TTC549 (cell line): ENCODE data around the gene S100PBP.
"Not testable (repeated sequence)": the region's sequence is repeated elsewhere in the genome, so short reads cannot be mapped to it uniquely, and the experiment has no call there.

ENCODE experiments used
- FAIRE-seq: peaks from 2 replicates; lab custom pipeline; 2012; peaks lifted over from hg19 to GRCh38; lab: Jason Lieb, UNC

S100PBP gene

DNA sequence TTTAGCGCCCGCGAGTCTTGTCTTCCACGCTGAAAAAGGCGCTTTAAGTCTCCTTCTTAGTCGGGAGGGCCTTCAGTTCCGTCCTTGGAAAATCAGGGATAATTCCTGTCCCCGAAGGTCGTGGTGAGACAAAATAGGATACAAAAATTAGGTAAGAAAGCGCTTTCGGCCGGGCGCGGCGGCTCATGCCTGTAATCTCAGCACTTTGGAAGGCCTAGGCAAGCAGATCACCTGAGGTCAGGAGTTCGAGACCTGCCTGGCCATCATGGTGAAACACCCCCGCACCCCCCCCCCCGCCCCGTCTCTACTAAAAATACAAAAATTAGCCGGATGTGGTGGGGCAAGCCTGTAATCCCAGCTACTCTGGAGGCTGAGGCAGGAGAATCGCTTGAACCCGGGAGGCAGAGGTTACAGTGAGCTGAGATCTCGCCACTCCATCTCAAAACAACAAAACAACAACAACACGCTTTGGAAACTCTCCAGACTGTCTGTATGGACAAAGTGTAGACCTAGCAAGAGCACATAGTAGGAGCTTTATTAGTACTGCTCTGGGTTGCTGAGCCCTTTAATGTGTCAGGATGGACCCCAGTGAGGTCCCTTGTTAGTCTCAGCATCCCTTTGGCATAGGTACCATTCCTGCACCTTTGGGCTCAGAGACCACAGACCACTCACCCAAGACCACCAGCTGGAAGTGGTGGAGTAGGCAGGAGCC is 84.5 kb downstream of the S100PBP start:
- FAIRE-seq: no peak

- FAIRE-seq: no peak
These were observed 85.1 kb downstream of the S100PBP start for GRCh38 chr1:32902535-32902920.

DNA sequence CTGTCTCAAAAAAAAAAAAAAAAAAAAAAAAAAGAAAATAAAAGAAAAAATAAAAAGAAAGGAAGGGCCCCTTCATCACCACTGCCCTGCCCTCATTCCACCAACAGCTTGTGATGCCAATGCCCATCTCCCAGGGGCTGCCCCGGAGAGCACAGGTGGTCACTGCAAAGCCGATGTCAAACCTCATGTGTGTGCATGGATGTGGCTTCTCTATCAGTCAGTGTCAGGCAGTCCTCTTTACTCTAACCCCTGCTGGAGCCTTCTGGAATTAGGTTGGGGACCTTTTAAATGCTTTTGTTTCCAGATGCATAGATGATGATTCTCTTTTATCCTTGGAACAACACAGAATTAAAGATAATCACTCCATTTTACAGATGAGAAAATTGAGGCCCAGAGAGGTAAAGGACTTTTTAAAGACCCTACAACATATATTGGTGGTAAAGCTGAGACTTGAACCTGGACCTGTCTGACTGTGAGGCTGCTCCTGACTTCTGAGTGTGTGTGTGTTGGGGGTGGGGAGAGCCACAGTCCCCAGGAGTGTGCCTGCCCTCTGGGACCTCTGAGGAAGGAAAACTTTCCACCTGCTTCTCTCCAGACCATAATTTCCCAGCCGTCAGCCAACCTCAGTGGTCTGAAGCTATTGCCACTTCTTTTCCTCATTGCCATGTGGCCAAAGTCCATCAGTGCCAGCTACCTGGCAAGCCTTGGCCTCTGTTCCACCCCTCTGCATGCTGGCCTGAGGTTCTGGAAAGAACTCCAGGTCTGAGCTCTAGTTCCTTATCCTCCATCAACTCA is 86.7 kb downstream of the S100PBP start:
- no peak for FAIRE-seq

GRCh38 chr1:32904797-32905196 is 87.3 kb downstream of the S100PBP start:
- FAIRE-seq: no peak

DNA sequence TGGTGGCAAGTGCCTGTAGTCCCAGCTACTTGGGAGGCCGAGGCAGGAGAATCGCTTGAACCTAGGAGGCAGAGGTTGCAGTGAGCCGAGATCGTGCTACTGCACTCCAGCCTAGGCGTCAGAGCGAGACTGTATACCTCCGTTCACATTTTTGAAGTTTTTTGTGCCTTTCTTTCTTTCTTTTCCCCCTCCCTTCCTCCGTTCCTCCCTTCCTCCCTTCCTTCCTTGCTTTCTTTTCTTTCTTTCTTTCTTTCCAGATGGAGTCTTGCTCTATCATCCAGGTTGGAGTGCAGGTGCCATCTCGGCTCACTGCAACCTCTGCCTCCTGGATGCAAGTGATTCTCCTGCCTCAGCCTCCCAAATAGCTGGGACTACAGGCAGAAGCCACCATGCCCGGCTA is 88.1 kb downstream of the S100PBP start:
- FAIRE-seq: not testable (repeated sequence)

DNA sequence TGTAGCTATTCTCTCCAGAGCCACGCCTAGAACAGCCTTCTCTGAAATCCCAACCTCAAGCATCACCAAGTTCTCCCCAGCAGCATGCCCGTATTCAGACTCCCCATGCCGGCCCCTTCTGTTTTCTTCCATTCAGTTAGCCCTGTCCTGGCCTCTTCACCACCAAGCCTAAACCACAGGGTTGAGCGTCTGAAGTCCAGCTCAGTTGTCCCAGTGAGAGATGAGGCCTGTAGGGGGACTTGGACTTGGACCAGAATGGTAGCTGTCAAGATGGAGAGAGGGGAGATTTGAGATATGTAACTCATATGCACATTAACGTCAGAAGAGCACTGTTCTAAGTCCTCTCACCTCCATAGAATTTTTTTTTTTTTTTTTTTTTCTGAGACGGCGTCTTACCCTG is 89.2 kb downstream of the S100PBP start:
- FAIRE-seq: no peak

DNA sequence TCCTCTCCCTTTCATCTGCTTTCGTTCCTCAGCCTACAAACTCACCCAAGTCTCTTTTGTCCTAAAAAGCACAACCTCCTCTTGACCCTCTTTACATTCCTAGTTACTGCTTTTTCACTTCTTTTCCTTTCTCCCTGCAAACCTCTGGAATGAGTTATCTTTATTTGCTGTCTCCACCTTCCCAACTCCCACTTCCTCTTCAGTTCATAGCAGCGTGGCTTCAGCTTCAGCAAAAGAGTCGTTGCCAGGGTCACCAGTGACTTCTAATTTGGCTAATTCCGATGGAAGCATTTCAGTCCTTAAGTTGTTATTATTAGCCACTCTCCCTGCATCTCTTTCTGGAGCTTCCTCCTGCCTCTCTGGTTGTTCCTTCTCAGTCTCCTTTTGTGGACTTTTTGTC is 90.0 kb downstream of the S100PBP start:
- FAIRE-seq: no peak
